EL (cell line): ENCODE data around the gene NHS.
"Not testable (repeated sequence)": the region's sequence is repeated elsewhere in the genome, so short reads cannot be mapped to it uniquely, and the experiment has no call there.

Experiments
- DNase-seq: peaks from one replicate; pipeline ENCODE4 v3.0.0-alpha.2; 2016

Gene NHS

GRCh38 chrX:17409566-17410290 lies 34.7 kb downstream of the NHS start:
- DNase-seq: no peak

- no peak for DNase-seq
These were observed 35.7 kb downstream of the NHS start for GRCh38 chrX:17410651-17411050.

- DNase-seq: no peak
These were observed 36.2 kb downstream of the NHS start for GRCh38 chrX:17411205-17411604.

GRCh38 chrX:17412692-17413091 lies 37.7 kb downstream of the NHS start:
- DNase-seq: peak; percentile 81

GRCh38 chrX:17413228-17413627 lies 38.2 kb downstream of the NHS start:
- DNase-seq: peak; percentile 70

GRCh38 chrX:17414027-17414658 lies 39.1 kb downstream of the NHS start:
- no peak for DNase-seq

GRCh38 chrX:17414839-17415238 lies 39.8 kb downstream of the NHS start:
- DNase-seq: no peak

- no peak for DNase-seq
These were observed 40.3 kb downstream of the NHS start for GRCh38 chrX:17415242-17415810.

GRCh38 chrX:17417372-17417771 lies 42.4 kb downstream of the NHS start:
- DNase-seq: peak; percentile 21

GRCh38 chrX:17425136-17425535 lies 50.1 kb downstream of the NHS start:
- DNase-seq: no peak

GRCh38 chrX:17425551-17425950 lies 50.6 kb downstream of the NHS start:
- DNase-seq: no peak

GRCh38 chrX:17431171-17431570 lies 56.2 kb downstream of the NHS start:
- no peak for DNase-seq

- no peak for DNase-seq
These were observed 57.2 kb downstream of the NHS start for GRCh38 chrX:17432158-17432557.

- no peak for DNase-seq
These were observed 59.0 kb downstream of the NHS start for GRCh38 chrX:17433965-17434364.

GRCh38 chrX:17435476-17435875 lies 60.5 kb downstream of the NHS start:
- DNase-seq: no peak

GRCh38 chrX:17438221-17438620 lies 63.2 kb downstream of the NHS start:
- no peak for DNase-seq

GRCh38 chrX:17440258-17440657 lies 65.3 kb downstream of the NHS start:
- no peak for DNase-seq

GRCh38 chrX:17440836-17441235 lies 65.8 kb downstream of the NHS start:
- no peak for DNase-seq

- DNase-seq: peak; percentile 50
These were observed 67.0 kb downstream of the NHS start for GRCh38 chrX:17441965-17442364.

- DNase-seq: no peak
These were observed 67.9 kb downstream of the NHS start for GRCh38 chrX:17442898-17443297.

GRCh38 chrX:17443556-17443955 lies 68.6 kb downstream of the NHS start:
- no peak for DNase-seq

GRCh38 chrX:17446269-17446668 lies 71.3 kb downstream of the NHS start:
- DNase-seq: not testable (repeated sequence)

GRCh38 chrX:17448188-17448587 lies 73.2 kb downstream of the NHS start:
- no peak for DNase-seq

GRCh38 chrX:17449866-17450265 lies 74.9 kb downstream of the NHS start:
- DNase-seq: no peak
